ENCODE measurements around the gene PRADC1.

Gene PRADC1

GRCh38 chr2:73235315-73236028 is 2.4 kb upstream of the PRADC1 start:
- no peak for DNase-seq (ENCODE audit: low spot score)

DNA sequence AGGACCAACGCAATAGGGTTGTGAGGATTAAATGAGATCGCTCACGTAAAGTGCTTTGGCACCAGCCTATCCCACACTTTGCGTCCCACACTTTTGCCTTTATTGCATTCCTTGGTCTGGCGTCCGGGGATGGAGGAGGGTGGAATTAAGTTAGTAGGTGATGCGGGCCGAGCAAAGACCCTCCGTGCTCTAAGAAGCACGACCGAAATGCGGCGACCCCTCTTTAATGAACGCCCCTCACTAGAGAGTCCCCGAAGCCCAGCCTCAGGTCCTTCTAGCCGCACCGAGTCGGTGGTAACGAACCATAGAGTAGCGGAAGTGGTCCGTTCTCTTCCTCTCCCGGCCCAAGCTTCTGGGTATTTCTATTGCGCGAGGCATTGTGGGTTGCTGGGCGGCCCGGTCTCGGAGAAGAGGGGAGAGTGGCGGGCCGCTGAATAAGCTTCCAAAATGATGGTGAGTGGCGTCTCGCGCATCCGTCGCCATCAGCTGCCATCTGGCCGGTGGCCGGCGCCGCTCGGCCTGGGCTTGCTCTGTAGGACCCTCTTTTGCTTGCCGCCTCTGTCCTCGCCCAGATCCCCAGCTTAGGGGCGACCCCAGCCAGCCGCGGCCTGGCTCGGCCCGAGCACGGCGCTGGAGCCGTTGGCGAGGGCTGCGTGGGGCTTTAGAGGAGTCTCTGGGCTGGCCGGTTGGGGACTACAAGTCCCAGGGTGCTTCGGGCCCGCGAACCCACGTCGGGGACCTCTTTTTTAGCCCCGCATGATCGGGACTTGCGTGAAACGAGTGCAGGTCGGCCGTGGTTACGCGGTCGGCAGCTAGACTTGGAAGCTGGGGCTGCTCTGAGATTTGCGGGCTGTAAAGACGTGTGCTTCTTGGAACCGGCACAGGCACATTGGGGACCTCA is 1.1 kb upstream of the PRADC1 start, which contains the start of gene CCT7:
TSS of gene CCT7 (plus strand) at position 377 of the 901 bp plus-strand sequence. CDS start at position 448, 71 bp downstream.
- peak; percentile 86 for DNase-seq (ENCODE audit: low spot score)

- peak; percentile 44 for DNase-seq (ENCODE audit: low spot score)
These were observed 461 bp downstream of the PRADC1 start for GRCh38 chr2:73232403-73233153.

GRCh38 chr2:73228631-73229030 is 4.4 kb downstream of the PRADC1 start:
- no peak for DNase-seq (ENCODE audit: low spot score)

GRCh38 chr2:73227086-73227485 is 6.0 kb downstream of the PRADC1 start:
- no peak for DNase-seq (ENCODE audit: low spot score)

DNA sequence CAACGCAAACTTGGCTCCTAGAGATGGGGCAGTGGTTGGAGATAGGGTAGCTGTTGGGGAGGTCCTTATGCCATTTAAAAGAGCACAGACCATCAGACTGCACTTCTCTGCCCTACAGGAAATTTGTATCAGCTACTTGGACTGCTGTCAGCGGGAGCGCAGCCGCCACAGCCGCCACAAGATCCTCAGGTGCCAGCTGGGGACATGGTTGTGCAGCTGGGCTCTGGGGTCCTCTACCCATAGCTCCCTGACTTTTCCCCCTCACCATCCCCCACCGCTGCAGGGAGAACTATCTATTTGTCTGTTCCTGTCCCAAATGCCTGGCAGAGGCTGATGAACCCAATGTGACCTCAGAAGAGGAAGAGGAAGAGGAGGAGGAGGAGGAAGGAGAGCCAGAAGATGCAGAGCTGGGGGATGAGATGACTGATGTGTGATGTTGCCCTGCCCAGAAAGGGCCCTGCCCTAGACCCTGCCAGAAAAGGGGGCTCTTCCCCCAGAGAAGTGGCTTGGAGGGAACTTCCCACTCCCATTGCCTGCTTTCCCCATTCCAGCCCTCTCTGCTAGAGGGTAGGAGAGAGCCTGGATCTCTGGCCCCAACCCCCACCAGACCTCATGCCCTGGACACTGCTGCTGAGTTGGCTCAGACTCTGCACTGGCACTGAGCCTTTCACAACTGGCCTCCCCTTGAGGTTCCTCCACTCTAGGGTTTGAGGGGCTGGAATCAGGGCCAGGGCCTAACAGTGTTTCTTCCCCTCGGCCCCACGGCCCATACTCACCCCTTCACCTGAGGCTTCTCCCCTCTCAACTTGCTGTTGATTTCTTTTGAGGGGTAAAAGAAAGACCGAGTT is 7.3 kb downstream of the PRADC1 start:
- DNase-seq (ENCODE audit: low spot score): no peak

GRCh38 chr2:73223821-73224220 is 9.2 kb downstream of the PRADC1 start:
- DNase-seq (ENCODE audit: low spot score): no peak

- DNase-seq (ENCODE audit: low spot score): no peak
These were observed 14.7 kb downstream of the PRADC1 start for GRCh38 chr2:73218298-73218697.

- DNase-seq (ENCODE audit: low spot score): no peak
These were observed 15.2 kb downstream of the PRADC1 start for GRCh38 chr2:73217826-73218225.

DNA sequence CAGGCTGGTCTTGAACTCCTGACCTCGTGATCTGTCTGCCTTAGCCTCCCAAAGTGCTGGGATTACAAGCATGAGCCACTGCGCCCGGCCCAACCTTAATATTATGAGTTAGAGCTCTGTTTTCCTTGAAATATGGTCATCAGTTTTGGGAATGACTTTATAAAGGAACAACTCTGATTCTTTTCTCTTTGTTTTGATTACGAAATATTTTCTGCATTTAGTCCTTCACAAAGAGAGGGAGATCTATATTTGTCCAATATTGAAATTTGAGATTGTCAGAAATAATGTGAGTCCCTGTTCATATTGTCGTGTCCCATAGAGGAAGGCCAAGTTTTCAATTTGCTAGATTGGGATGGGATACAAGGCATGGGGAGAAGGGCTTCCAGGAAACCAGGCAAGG is 15.9 kb downstream of the PRADC1 start:
- no peak for DNase-seq (ENCODE audit: low spot score)

- no peak for DNase-seq (ENCODE audit: low spot score)
These were observed 17.8 kb downstream of the PRADC1 start for GRCh38 chr2:73215254-73215653.

DNA sequence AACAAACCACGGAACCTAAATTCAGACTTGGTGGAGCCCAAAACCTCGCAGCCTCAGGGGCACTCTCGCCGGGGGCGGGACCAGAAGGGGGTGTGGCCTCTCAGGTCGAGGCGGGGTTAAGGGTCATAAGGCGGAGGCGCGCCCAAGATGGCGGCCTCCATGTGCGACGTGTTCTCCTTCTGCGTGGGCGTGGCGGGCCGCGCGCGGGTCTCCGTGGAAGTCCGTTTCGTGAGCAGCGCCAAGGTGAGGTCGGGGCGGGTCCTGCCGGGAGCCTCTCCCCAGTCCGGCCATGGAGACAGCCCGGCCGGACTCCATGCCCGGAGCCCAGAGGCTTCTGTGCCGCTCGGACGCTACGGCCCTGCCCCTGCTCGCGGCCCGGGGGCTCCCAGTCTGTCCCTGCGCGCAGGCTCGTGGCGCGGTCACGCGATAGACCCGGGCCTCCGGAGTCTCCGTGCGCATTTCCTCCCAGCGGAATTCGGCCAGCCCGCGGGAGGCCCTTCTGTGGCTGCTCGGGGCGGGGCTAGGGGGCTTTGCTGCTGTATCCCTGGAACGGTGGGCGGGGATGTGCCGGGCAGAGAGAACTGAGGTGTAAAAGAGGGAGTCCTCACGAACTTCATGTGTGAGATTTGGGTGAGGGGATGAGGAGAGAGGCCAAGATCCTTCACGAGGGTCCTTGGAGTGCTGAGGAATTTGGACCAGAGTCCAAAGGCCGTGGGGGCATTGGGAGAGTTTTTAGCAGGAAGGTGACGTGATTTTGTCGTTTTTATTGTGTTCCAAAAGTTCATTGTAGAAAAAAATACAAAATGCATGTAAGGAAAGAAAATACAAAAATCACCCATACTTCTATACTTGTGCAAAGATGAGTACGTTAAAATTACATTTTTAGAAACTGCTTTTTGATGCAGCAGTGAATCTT is 18.7 kb downstream of the PRADC1 start, which contains the start of gene SMYD5:
TSS of gene SMYD5 (plus strand) at position 126 of the 916 bp plus-strand sequence. CDS start at position 148, 22 bp downstream.
- peak; percentile 85 for DNase-seq (ENCODE audit: low spot score)

GRCh38 chr2:73212448-73213176 is 20.4 kb downstream of the PRADC1 start:
- peak; percentile 92 for DNase-seq (ENCODE audit: low spot score)

- no peak for DNase-seq (ENCODE audit: low spot score)
These were observed 21.0 kb downstream of the PRADC1 start for GRCh38 chr2:73212098-73212447.

DNA sequence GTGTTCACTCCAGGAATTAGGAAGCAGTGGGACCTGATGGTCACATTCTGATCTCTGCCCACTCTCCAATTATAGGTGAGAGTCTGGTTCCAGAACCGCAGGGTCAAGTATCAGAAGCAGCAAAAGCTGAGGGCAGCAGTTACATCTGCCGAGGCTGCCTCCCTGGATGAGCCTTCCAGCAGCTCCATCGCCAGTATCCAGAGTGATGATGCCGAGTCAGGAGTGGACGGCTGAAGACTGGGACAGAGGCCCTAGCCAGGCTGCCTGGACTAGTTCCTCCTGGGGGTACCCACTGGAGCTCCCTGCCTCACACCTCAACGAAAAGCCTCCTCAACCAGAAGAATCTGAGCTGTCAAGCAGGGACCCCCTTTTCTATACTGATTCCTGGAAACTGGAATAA is 22.3 kb downstream of the PRADC1 start:
- DNase-seq (ENCODE audit: low spot score): no peak

GRCh38 chr2:73210019-73210418 is 23.0 kb downstream of the PRADC1 start:
- DNase-seq (ENCODE audit: low spot score): no peak

GRCh38 chr2:73208258-73208657 is 24.8 kb downstream of the PRADC1 start:
- no peak for DNase-seq (ENCODE audit: low spot score)

GRCh38 chr2:73205611-73206010 is 27.4 kb downstream of the PRADC1 start:
- no peak for DNase-seq (ENCODE audit: low spot score)

GRCh38 chr2:73203055-73203681 is 29.9 kb downstream of the PRADC1 start:
- DNase-seq (ENCODE audit: low spot score): peak; percentile 42
